HG03439 (cell line): ENCODE measurements around the gene SLC22A5.
A peak's percentile ranks its signal among the peaks of the same experiment; 100 is the strongest.
"Not testable (repeated sequence)": the region's sequence is repeated elsewhere in the genome, so short reads cannot be mapped to it uniquely, and the experiment has no call there.

Source experiments
- ATAC-seq: cut with Tn5 transposase; IDR thresholded peaks from one replicate; pipeline ENCODE4 v1.9.1; 2021; ENCODE audit warnings: mild to moderate bottlenecking, moderate library complexity; ENCODE audit not compliant: unreplicated experiment

The SLC22A5 gene

DNA sequence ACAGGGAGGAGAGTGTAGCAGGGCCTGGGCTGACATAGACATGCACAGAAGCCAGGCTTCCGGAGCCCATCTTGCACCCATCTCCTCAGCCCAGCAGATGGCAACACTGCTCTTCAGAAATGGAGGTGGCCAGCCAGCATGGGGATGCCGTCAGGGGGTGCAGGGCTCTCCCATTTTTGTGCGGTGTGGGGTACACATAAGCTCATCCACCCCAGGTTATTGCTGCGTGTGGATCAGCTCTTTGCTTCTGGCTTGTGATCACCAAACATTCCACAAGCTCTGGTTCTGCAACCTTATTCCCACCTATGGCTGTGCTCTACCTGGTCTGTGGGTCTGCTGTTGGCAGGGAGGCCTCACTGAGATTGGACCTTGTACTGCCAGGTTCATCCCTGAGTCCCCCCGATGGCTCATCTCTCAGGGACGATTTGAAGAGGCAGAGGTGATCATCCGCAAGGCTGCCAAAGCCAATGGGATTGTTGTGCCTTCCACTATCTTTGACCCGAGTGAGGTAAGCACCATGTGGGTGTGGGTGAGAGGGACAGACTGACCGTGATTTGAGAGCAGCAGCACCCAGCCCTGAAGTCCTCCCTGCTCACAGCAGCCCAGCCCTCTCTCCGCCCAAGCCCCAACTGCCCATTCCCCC is 17.3 kb downstream of the SLC22A5 start:
- peak; percentile 85 for ATAC-seq

GRCh38 chr5:132387640-132388117 is 18.2 kb downstream of the SLC22A5 start:
- ATAC-seq: no peak

GRCh38 chr5:132388244-132389050 is 18.9 kb downstream of the SLC22A5 start:
- ATAC-seq: no peak

DNA sequence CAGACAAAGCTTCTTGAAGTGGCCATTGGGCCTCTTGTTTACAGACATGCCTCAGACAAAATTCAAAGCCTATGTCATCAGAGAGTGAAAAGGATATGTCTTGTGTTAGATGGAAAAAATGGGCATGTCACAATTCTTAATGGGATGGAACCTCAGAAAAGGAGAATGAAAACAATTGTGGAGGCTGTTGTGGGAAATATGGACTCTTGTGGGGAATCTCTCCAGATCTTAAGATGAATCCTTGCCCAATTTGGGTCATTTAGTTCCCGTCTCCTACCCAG is 19.5 kb downstream of the SLC22A5 start:
- ATAC-seq: no peak

DNA sequence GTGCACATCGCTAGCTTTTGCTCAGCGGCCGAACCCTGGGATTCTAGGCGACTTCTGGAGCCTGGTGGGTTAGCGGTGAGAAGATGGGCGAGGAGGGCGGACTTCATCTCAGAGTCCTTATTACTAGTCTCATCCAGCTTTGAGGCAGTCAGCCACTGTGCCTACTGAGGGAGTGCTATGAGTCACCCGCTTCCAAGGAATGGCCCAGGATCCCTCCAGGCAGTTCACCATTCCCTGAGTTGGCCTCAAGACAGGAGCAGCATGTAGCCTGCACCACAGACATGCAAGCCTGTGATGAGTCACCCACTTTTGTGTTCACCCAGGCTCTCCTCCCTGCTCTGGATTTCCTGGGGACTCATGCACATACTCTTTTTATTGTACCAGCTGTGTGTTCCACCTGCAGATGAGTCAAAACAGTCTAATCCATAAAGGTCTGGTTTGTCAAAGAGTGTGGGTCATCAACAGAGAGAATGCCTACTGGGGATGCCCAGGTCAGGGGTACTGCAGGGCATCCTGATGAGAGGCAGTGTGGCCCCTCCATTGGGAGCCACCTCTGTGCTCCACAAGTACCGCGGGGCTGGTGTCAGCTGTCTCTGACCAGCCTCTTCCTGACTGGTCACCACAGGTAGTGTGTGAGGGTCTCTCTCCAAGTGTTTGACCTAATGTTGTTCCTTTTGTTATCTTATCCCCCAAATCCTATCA is 20.2 kb downstream of the SLC22A5 start:
- no peak for ATAC-seq

DNA sequence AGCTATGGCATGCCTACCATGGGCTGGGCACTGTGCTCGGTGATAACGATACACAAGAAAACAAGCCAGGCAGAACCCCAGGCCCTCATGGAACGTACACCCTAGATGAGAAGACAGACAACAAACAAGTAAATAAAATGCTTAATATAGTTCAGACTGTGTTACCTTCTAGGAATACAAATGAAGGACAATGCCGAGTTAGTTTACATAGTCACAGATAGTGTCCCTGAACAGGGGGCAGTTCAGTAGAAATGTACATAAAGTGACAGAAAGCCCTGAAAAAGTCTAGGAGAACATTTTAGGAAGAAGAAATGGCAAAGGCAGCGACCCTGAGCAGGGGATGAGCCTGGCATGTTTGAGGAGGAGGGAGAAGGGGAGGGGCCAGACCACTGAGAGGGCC is 21.7 kb downstream of the SLC22A5 start:
- ATAC-seq: no peak

DNA sequence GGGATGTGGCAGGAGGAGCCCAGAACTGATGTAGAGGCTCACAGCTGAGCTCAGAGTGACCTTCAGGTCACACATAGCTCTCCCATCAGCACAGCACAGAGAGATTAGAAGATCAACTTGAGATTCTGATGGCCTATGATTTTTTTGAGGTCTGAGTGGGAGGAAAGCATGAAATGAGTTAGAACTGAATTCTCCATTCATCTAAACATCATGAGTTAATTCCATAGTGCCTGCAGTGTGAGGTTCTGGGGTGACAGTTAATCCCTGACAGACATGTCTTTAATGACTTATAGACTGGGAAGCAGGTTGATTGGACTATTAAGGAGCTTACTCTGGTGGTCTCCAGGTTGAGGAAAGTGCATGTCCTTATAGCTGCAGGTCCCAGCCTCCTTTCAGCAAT is 22.4 kb downstream of the SLC22A5 start:
- ATAC-seq: no peak

GRCh38 chr5:132392411-132392810 is 22.9 kb downstream of the SLC22A5 start:
- ATAC-seq: no peak

DNA sequence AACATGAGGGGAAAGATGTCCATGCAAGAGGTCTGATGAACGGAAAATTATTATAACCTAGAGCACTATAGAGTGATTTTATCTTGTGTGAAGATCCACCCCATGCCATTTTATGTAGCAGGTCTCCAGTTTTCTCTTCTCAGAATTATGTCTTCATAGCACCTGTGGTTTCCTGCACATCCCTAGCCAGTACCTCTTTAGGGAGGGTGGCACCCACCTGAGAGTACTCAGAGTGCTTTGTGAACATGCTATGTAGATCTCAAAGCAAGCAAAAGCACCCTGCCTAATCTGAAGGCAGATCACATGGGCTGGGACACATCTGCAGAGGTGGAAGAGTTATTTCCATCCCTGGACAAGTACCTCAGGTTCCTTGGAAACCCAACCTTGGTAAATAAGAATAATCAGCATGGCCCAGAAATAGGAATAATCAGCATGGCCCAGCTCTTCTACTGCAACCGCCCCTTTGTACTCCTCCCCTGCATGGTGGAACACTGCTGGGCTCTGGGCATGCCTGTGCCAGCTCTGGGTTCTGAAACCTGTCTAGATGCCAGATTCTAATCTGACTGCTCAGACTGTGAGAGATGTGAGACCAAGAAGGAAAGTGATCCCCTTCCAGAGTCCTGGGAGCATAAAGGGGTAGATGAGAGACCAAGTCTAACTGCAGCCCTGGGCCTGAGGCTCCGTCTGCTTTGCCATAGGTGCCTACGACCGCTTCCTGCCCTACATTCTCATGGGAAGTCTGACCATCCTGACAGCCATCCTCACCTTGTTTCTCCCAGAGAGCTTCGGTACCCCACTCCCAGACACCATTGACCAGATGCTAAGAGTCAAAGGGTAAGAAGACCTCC is 23.7 kb downstream of the SLC22A5 start:
- no peak for ATAC-seq

DNA sequence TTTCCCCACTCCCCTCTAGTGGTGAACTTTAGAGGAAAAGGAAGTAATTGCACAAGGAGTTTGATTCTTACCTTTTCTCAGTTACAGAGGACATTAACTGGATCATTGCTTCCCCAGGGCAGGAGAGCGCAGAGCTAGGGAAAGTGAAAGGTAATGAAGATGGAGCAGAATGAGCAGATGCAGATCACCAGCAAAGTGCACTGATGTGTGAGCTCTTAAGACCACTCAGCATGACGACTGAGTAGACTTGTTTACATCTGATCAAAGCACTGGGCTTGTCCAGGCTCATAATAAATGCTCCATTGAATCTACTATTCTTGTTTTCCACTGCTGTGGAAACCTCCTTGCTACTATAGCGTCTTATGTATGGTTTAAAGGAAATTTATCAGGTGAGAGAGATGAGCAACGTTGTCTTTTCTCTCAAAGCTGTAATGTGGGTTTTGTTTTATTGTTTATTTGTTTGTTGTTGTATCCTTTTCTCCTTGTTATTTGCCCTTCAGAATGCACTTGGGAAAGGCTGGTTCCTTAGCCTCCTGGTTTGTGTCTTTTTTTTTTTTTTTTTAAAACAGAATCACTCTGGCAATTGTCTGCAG is 25.3 kb downstream of the SLC22A5 start:
- no peak for ATAC-seq

DNA sequence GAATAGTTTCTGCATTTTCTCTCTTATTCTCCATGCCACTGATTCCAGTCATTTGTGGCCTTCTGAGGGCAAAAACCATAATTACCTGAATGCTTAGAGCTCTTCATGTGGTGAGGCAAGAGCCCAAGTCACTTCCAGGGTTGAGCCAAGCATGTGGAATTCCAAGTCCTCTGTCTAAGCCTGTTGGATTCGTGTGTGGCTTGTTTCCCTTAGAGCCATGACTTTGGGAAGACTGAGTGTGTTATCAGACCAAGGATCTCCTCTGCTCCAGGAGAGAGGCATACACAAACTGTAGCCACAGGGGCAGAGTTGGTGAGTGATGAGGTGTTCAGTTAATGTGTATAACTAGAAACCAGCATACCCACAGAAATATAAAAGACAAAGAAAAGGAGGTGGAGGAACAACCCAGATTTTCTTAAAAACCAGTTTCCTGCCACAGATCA is 27.1 kb downstream of the SLC22A5 start:
- ATAC-seq: no peak

- ATAC-seq: no peak
These were observed 27.7 kb downstream of the SLC22A5 start for GRCh38 chr5:132397224-132397623.

GRCh38 chr5:132397936-132398675 is 28.6 kb downstream of the SLC22A5 start:
- ATAC-seq: not testable (repeated sequence)

GRCh38 chr5:132404041-132404440 is 34.5 kb downstream of the SLC22A5 start:
- ATAC-seq: not testable (repeated sequence)

DNA sequence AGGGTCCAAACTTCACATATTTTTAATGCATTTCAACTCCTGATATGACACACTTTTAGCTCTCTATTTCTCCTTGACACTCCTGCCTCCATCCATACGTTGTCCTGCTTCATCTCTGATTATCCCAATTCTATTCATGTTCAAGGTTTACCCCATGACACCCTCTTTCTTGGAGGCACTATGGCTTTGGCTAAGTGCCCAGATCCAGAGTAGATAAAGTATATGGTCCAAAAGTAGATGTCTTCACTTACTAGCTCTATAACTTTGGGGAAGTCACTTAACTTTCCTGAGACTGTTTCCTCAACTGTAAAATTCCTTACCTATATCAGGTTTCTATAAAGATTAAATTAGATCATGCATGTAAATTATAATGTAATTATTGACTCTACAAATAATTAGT is 36.1 kb downstream of the SLC22A5 start:
- ATAC-seq: no peak

- ATAC-seq: no peak
These were observed 36.8 kb downstream of the SLC22A5 start for GRCh38 chr5:132406144-132406783.

- ATAC-seq: no peak
These were observed 38.5 kb downstream of the SLC22A5 start for GRCh38 chr5:132407970-132408369.

DNA sequence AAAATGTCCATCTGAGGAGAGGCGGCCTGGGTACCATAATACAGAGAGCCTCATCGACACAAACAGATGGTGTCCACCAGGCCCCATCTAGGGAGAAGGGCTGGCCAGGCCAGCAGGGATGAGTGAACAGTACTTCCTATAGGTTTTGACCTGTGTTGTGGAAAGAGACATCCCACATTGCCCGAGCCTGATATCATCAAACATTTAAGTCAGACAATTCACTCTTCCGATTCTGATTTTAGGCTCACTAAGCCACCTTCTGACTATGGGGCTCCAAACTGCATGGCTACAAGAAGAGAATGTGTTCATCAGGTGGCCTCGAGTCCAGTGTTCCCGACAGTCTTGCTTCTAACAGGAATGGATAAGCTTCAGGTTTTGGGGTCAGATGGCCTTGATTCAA is 38.9 kb downstream of the SLC22A5 start:
- no peak for ATAC-seq

GRCh38 chr5:132408965-132409364 is 39.5 kb downstream of the SLC22A5 start:
- no peak for ATAC-seq
